Stimulated activated CD4-positive, alpha-beta T cell treated with anti-CD3 and anti-CD28 coated beads, Interleukin-2, amount 100 ng/mL, for 4 hours (primary cell): ENCODE measurements around the gene FAM3D.

ENCODE experiments used
- DNase-seq: peaks from one replicate; pipeline ENCODE4 v3.0.0-alpha.2; 2020; ENCODE audit warnings: low read depth

Gene FAM3D

DNA sequence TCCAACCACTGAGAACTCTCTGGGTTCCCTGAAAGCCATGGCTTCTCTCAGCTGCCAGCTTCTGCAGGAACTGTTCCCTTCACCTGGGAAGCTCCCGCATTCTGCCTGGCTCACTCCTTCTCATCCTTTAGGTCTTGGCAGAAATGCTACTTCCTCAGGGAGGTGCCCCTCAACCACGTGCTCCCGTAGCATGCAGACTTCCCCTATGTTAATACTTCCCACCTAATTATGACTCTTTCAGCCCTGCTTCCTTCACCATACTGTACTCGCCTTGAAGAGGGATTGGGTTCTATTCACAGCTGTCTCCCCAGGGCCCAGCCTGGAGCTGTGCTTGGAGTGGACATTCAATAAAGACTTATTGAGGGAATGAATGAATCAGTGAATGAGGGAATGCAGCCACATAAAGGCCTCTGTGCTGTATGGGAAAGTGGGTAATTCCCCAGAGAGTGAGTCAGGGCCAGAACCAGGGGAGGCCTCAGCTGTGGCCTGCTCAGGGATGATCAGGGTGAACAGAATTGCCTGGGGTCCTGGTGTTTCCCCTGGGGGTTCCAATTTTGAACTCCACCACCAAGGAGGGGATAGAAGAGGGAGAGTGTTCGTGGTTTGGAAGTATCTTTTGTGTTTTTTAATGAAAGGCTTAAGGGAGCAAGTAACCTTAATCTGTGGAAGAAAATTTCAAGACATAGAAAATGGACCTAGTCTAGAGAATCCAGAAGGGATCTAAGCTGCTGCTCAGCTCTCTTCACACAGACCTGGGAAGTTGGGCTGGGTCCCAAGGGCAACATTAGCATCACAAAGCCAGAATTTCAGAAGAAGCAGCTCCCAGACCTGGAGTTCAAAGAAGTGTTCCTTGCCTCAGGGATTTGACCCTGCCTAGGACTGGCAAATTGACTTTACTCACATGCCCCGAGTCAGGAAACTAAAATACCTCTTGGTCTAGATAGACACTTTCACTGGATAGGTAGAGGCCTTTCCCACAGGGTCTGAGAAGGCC, 74.8 kb downstream of the FAM3D start:
- DNase-seq = no peak

GRCh38 chr3:58588030-58588614, 78.5 kb downstream of the FAM3D start:
- no peak for DNase-seq

- DNase-seq = no peak
Measured at GRCh38 chr3:58586776-58587192, 79.8 kb downstream of the FAM3D start.

DNA sequence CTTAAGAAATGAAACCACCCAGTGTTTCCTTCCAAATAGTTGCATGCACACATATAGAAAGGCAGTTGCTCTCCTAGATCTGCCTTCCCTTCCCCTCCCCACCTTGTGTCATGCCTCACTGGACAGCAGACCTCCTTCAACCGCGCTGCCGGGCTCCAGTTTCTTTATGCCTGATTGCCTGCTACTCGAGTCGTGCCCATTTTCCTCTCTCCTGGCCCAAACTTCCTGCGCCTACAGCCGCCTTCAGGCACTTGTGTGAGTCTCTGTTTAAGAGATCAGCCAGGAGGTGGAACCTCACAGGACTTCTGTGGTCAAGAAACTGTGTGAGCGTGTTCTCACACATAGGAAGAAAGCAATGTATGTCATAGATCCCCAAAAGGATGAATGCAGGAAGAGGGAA, 80.6 kb downstream of the FAM3D start:
- no peak for DNase-seq

DNA sequence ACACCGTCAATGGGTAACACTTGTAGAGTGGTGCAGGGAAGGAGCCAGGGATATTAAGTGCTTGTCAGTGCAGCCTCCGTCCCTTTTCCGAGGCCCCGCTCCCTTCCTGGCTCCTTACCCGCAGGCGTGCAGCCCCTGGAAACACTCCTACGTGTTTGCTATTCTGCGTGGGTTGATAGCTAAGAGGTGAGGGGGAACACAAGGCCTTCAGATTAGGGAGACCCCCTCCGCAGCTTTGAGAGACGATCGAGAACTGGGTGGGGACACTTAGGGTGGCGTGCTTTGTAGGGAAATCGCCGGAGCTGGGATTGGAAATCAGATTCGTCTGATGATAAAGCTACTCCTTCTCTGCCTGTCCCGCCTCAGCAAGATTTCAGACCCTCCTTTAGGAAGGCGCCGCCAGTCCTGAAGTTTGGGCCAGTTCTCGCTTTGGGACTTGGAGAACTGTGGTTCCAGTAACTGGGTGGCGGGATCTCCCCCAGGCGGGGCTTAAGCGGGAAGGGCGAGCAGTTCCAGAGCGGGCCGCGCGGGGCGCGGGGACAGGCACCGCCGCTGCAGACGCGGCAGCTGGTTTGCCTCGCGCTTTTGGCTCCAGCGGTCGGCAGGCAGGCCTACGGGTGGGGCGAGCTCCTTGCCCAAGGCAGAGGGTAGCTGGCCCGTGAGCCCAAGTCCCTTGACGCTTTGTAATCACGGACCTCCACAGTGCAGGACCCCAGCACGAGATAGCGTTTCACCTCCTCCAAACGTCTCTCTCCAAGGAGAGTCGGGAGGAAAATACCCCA, 81.4 kb downstream of the FAM3D start:
- DNase-seq = peak; percentile 22

DNA sequence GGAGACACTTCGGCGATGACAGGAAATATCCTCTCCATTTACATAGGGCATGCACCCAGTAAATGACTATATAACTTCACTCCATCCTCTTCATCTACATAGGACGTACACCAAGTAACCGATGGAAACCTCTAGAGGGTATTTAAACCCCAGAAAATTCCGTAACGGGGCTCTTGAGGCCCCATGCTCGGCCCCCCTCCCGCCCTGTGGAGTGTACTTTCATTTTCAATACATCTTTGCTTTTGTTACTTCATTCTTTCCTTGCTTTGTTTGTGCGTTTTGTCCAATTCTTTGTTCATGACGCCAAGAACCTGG, 81.9 kb downstream of the FAM3D start:
- DNase-seq = no peak
